HG02678 (cell line): ENCODE measurements around the gene AK9.
"Not testable (repeated sequence)": the region's sequence is repeated elsewhere in the genome, so short reads cannot be mapped to it uniquely, and the experiment has no call there.

Experiments used
- ATAC-seq: cut with Tn5 transposase; IDR thresholded peaks from one replicate; pipeline ENCODE4 v1.9.1; 2021; ENCODE audit warnings: mild to moderate bottlenecking, moderate library complexity; ENCODE audit not compliant: unreplicated experiment

The AK9 gene

GRCh38 chr6:109461733-109462526, 229.1 kb downstream of the AK9 start:
- no peak for ATAC-seq

GRCh38 chr6:109461205-109461604, 229.8 kb downstream of the AK9 start:
- ATAC-seq = not testable (repeated sequence)

- no peak for ATAC-seq
Measured at GRCh38 chr6:109460161-109460829, 230.7 kb downstream of the AK9 start.

- peak; percentile 24 for ATAC-seq
Measured at GRCh38 chr6:109458774-109459531, 232.0 kb downstream of the AK9 start.

- no peak for ATAC-seq
Measured at GRCh38 chr6:109457562-109457996, 233.4 kb downstream of the AK9 start.

- ATAC-seq = no peak
Measured at GRCh38 chr6:109456710-109457561, 234.1 kb downstream of the AK9 start.

GRCh38 chr6:109456111-109456583, 234.9 kb downstream of the AK9 start:
- ATAC-seq = no peak

- peak; percentile 70 for ATAC-seq
Measured at GRCh38 chr6:109455437-109456110, 235.4 kb downstream of the AK9 start, which contains the start of gene MICAL1. Gene MICAL1 (minus strand): TSS chr6:109455772. CDS start chr6:109454196, 1,576 bp downstream.

- peak; percentile 32 for ATAC-seq
Measured at GRCh38 chr6:109454496-109455436, 236.2 kb downstream of the AK9 start.

- ATAC-seq = no peak
Measured at GRCh38 chr6:109453594-109454495, 237.2 kb downstream of the AK9 start.

- no peak for ATAC-seq
Measured at GRCh38 chr6:109453156-109453555, 237.8 kb downstream of the AK9 start.

GRCh38 chr6:109452181-109452580, 238.8 kb downstream of the AK9 start:
- no peak for ATAC-seq

GRCh38 chr6:109451376-109451775, 239.6 kb downstream of the AK9 start:
- ATAC-seq = no peak

GRCh38 chr6:109450801-109451200, 240.2 kb downstream of the AK9 start:
- no peak for ATAC-seq

GRCh38 chr6:109449795-109450673, 241.0 kb downstream of the AK9 start:
- ATAC-seq = no peak

- ATAC-seq = no peak
Measured at GRCh38 chr6:109449064-109449794, 241.8 kb downstream of the AK9 start.
